ENCODE results near the gene PTPRC.

The PTPRC gene

DNA sequence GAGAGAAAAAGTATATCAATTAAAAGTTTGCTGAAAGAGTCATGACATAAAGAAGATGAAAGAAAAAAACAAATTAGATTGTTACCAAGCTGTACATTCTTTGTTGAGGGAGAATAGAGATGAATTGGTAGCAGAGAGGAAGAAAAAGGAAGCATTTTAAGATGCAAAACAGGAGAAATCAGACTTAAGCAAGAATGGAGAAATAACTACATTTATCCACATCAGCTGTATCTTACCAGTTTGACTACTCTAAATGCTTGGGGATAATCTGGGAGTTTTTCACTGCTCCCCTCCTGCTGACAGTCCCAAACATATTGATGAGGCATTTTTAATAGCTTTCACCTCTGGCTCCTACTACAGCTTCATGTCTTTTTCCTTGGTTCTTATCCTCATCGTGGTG is 16.8 kb upstream of the PTPRC start:
- DNase-seq: no peak

DNA sequence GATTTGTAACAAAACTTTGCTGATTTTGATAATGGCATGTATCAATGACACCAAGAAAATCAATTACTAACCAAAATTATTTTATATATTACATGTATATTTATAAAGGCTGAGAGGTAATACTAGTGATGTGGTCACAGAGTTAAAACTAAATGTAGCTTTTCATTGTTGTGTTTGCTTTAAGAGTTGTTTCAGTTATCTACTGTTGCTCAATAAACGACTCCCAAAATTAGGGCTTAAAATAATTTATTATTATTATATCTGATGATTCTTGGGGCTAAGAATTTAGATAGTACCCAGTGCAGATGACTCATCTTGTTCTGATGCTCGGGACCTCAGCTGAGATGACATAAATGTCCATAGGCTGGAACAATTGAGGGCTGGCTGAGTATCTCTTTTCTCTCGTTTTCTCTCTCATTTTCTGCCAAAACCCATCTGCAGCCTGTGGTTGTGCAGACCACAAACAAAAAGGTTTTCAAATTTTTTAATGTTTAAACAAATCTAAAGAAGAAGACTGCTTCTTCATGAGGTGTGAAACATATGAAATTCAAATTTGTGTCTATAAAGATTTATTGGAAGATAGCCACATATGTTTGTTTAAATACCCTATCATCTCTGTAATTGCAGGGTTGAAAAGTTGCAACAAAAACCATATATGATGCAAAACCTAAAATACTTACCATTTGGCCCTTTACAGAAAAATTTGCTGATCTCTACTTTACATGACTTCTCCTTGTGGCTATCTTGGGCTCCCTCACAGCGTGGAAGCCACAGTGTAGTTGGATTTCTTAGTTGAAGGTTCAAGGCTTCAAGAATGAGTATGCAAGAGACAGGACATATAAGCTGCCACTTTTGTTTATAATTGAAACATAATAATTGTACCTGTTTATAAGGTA is 14.8 kb upstream of the PTPRC start:
- DNase-seq: no peak

GRCh38 chr1:198624648-198624980 is 14.2 kb upstream of the PTPRC start:
- DNase-seq: no peak

DNA sequence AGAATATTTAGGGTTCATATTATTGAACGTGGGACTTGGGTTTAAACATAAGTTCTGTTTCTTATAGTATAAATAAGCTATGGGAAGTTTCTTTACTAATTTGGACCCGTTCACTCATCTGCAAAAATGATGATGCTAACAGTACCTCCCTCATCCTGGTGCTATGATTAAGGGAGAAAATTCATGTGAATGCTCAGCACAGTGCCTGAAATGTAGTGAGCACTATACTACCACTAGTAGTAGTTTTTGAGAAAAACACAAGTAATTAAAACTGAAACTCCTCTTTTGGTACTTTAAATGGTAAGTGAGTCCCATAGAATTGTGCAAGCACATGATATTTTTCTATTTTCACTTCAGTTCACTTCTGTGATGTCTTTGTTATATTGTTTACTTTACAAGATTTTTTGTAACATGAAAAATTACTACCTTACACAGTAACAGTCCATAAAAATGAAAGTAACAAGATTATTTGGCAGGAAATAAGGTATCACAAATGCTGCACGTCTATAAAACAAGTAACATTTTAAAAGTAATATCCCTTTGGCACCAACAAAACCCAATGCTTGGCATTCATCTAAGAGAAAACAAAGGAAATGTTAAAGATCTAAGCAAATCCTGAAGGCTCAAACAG is 11.3 kb upstream of the PTPRC start:
- no peak for DNase-seq

- no peak for DNase-seq
Measured at GRCh38 chr1:198628067-198628455, 10.8 kb upstream of the PTPRC start.

DNA sequence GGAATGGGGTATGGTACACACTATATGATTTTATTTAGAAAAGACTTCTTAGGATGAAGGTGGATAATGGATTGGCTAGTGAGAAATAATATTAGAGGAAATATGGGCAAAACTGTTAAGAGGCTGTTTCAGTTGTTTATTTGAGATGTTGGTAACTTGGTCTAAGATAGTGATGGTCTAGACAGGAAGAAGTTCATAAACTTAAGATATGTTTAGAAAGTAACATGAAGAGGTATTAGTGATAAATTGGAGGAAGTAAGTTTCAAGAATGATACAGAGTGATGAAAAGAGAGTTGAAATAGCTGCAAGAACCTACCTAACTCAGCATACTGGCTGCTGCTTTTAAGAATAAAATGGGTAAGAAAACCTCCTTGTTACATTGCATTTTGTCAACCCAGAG is 9.2 kb upstream of the PTPRC start:
- DNase-seq: no peak

- DNase-seq: no peak
Measured at GRCh38 chr1:198630863-198631262, 8.0 kb upstream of the PTPRC start.

DNA sequence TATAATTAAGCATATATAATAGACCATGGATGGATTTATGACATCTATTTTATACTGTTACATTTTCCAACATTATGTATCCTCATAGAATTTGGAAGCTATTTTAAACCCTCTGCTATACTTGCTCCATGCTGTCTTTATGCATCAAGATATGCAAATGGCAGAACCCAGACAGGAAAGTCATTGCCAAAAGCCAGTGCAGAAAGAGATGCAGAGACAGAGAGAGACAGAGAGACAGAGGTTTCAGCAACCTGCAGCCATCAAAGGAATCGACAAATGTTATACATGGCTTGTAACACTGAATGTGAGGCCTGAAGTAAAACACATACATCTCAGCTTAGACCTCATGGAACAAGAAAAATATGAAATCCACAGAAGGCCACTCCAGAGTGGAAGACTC is 7.5 kb upstream of the PTPRC start:
- DNase-seq: no peak

DNA sequence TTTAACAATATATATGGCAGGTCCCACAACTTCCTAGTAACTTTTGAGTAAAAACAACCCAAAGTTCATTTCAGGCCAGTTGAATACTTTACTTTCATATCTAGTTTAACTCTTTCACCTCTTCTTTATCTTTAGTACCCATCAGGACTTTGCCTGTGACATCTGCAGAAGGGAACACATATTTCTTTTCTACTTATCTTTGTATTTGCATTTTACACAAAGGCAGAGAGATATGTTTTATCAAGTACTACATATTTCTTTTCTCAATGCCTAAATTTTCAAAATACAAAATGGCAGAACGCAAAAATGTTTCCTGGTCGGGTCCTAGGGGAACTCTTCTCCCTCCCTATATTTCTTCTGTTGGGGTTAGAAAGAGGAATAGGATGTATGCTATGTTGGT is 6.8 kb upstream of the PTPRC start:
- no peak for DNase-seq

DNA sequence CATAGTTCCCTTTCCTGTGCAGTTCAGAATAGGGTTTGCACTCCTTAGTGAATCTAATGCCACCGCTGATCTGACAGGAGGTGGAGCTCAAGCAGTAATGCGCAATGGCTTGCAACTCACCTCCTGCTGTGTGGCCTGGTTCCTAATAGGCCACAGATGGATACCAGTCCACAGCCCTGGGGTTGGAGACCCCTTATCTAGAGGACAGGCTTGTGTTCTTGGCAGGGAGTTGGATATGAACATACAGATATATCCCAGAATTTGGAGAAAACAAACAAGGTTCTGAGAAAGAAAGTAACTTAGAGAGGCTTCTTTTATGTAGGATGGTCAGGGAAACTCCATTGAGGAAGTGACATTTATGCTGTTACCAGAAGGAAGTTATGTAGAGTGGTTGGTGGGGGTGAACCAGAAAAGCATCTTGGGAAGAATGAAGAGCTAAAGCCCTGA is 5.1 kb upstream of the PTPRC start:
- no peak for DNase-seq

DNA sequence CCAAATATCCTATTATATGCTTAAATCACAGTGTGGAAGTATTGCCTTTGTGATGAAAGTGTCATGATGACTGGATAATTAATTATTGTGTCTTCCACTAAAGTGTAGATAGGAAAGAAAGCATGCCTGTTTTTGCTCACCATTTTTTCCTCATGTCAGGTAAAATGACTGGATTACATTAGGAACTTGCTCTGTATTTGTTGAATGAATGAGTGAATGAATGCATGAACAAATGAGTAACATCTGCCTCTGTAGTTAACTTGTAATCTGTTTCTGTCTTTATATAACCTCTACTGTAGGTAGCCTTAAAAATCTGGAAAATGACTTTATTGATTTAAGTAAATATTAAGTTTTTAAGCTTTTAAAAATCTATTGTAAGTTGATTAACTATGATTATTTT is 2.9 kb upstream of the PTPRC start:
- no peak for DNase-seq

DNA sequence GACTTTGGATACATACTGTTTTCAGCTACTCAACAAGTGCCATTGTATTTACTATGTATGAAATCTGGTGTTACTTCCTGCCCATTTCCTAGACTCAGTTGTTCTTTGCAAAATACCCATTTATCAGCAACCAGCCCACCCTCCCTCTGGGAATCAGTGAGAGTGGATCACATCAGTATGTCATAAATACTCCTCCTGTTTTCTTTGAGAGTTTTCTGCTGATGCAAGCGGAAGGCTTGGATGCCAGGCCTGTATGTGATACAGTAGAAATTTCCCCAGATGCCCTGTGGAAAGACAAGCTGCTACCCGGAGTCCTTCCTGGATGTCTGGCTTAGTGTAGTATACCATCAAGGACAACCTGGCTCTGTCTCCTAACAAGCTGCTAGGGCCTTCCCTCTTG is 2.4 kb upstream of the PTPRC start:
- DNase-seq: no peak

DNA sequence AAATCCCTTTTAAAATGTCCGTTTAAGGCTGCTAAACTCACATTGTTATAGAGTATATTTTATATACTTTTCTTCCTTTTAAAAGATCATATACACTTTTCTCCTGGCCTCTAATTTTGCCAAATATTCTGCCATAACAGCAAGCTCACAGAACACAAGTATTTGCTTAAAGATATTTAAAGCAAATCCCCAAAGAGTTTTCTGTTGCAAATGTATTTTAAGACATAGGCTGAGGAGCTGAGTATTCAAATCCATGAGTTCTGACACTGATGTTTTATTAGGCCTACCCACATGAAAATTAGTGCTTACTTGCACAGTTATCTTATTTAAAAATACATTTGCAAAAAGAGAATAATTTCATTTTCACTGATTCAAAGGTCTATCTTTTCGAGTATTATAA is 1.7 kb upstream of the PTPRC start:
- no peak for DNase-seq

GRCh38 chr1:198637916-198638437 is 863 bp upstream of the PTPRC start:
- no peak for DNase-seq

DNA sequence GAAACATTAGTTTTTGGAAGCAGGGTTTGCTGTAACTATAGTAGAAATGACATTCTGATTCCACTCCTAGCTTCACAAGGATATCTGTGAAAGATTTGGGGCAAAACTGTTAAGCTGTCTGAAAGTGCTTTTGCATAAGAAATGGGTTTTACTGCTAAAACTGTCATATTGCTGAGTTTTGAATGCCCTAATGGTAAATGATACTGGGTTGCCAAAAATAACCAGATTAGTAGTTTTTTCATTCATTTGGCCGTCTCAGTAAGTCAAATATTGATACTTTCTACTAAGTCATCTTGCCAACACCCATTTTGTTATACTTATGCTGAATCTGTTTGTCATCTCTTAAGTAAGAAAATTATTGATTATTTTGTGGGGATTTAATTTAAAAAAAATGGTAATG is 399 bp upstream of the PTPRC start:
- DNase-seq: no peak

GRCh38 chr1:198639671-198640143 is 867 bp downstream of the PTPRC start:
- DNase-seq: no peak

GRCh38 chr1:198640174-198640573 is 1.3 kb downstream of the PTPRC start:
- DNase-seq: no peak

GRCh38 chr1:198641501-198641900 is 2.7 kb downstream of the PTPRC start:
- DNase-seq: peak; percentile 46

DNA sequence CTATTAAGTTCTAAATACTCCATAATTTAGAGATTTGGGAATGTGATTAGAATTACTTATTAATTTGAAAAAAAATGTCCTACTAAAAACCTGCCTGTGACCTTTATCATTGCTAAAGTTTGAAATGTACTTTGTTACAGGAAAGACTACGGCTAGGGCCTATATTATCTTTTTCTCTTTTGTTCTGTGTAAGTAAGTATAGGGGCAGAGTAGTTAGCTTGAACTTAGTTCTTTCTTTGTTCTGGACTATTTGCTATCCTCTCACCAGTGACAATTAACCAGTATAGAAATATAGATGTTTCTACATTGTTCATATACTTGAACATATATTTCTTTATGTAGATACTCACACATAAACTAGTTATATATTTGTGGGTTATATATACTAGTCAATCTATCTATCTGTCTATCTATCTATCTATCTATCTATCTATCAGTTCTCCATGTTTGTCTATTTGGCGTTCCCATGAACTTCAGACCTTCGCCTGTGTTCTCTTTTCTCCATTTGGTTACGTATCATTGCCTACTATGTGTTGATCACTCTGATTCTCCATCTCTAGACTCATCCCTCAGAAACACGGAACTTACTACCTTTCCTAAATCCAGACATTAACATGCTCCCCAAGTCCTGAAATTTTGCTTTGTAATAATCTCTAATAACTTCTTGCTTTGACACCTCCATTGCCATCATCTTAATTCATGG is 3.3 kb downstream of the PTPRC start:
- DNase-seq: no peak

DNA sequence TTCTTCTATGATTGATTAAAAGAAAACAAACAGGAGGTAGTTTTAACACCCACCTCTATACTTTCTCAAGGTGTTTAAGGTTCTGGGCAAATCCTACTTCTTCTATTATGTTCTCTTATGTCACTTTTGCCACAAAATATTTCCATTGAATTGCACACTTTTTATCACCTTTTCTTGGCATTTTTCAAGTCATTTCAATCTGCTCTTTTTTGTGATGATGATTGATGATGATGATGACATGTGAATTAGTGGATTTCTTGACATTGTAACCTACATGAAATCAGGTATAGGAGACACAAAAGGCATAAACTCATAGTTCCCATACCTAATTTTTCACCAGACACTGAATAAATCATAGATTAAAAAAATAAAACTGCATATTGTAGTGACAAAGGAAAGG is 4.1 kb downstream of the PTPRC start:
- no peak for DNase-seq

DNA sequence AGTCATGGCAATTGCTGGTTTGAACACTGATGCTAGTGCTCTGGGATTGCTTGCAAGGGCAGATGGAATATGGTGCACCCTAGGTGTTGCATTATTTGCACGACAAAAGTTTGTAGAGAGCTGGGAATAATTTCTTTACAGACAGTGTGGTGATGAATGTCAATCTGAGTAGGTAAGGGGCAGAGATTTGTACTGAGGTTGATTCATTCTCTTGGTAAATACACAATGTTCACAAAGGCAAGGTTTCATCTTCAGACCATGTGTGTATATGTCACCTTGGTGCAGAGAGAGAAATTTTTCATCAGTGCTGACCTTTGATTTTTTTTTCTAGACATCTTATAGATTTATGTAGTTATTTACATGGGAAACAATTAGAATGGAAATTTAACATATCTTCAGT is 5.0 kb downstream of the PTPRC start:
- DNase-seq: no peak

DNA sequence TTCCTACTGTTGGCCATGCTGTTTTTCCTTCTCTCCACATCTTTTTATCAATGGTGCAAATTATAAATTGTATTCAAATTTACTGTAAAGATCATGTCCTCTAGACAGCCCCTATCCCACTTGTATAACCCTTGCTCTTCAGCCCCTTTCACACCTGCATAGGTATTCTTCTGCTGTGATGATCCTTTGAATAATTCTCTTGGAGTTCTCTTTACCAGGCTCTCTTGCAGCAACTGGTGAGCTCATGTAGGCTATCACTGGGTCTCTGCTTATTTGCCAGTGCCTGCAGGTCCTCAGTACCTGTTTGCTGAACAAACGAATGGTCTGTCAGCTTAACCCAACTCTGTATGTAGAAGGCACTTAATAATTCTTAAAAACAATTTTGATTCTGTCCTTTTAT is 8.2 kb downstream of the PTPRC start:
- DNase-seq: no peak

DNA sequence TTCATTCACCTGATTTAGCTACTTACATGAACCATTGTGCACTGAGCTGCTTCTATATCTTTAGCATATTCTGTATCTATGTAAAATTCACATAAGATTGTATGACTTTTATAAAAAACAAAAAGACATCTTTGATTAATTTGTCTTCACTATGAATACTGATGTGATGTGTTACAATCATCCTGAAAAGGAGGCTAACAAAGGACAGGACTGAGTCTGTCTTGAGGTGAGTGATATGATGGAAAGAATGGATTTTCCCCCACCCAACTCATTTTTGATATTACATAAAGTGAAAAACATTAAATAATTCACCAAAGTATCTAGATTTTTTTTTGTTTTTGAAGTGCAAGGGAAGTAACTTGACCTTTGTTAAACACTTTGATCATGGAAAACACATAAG is 9.8 kb downstream of the PTPRC start:
- no peak for DNase-seq

All from stimulated activated CD4-positive, alpha-beta T cell treated with anti-CD3 and anti-CD28 coated beads, Interleukin-15, amount 100 ng/mL, for 24 hours (primary cell).